ENCODE data around the gene REEP1. TPM values are rescaled to one million over a fixed set of nuclear protein-coding genes. Genes with fewer than 3 reads are reported as not detected.

The REEP1 gene
- total RNA-seq, 2 experiments from 2014 or later: 0.20 to 0.25 TPM

DNA sequence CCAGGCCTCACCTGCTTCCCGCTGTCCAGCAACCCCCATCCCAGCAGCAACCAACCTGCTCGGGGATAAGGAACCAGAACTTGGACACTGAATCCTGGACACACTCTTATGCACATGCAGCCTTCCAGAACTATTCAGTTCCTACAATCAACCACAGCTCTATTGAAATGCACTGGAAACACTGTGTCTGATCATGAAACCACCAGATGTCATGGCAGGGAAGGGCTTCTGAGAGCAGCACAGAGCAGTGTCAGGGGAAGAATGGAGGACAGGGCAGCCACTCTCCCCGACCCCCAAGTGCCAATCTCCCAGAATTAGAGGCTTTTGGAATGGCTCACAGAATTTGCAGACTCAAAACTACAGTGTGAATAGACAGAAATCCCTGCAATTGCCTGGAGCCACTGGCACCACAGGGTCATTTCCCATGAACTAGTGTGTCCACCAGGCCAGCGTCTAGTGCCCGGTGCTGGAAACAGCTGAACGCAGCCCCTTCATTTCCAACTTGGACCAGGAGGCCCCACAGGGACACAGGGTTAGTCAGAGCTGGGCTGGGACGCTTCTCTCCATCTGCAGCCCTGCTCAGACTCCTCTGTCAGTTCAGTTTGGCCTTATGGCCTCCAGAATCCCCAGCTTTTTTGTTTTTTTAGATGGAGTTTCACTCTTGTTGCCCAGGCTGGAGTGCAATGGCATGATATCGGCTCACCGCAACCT is 112.6 kb downstream of the REEP1 start:
- peaks cover 5% of the 10 kb centered on the region for H3K4me1 Mint-ChIP-seq
- DNase-seq: no peak
- no peaks in the 10 kb centered on the region for H3K36me3 Mint-ChIP-seq
- no peaks in the 10 kb centered on the region for H3K27me3 Mint-ChIP-seq
- H3K27ac Mint-ChIP-seq: peak overlapping the region; percentile 79
- H3K4me3 Mint-ChIP-seq: no peak overlapping the region
- no peaks in the 10 kb centered on the region for H3K9me3 Mint-ChIP-seq

DNA sequence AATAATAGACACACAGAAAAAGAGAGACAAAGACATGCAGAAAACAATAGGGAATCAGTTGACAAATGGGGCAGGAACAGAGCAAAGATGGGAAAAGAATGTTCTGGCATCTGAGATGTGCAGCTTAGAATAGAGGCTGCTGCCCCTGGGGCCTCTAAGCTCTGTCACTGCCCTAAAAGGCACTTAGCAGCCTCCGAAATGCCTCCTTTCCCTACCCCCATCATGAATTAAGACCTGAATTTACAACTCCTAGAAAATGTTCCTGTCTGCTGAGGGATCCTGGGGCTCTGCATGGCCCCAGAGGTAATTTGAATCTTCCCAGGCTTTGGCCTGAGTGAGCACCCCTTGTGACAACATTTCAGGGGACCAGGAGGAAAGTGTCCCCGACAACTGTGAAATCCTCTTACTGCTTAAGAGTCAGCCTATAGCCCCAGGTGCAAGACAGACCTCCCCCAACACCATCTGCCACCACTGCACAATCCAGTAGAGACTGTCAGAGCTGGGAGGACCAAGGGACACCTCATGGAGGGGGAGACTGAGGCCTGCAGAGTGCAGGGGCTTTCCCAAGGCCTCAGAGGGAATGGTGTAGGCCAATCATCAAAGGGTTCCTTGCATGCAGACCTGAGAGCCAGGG is 113.4 kb downstream of the REEP1 start:
- Mint-ChIP-seq H3K4me1 (peaks cover 5% of the 10 kb centered on the region), H3K36me3 (no peaks in the 10 kb centered on the region), H3K27ac (no peak overlapping the region), H3K9me3 (no peaks in the 10 kb centered on the region), H3K4me3 (no peak overlapping the region), H3K27me3 (no peaks in the 10 kb centered on the region)
- DNase-seq: no peak

DNA sequence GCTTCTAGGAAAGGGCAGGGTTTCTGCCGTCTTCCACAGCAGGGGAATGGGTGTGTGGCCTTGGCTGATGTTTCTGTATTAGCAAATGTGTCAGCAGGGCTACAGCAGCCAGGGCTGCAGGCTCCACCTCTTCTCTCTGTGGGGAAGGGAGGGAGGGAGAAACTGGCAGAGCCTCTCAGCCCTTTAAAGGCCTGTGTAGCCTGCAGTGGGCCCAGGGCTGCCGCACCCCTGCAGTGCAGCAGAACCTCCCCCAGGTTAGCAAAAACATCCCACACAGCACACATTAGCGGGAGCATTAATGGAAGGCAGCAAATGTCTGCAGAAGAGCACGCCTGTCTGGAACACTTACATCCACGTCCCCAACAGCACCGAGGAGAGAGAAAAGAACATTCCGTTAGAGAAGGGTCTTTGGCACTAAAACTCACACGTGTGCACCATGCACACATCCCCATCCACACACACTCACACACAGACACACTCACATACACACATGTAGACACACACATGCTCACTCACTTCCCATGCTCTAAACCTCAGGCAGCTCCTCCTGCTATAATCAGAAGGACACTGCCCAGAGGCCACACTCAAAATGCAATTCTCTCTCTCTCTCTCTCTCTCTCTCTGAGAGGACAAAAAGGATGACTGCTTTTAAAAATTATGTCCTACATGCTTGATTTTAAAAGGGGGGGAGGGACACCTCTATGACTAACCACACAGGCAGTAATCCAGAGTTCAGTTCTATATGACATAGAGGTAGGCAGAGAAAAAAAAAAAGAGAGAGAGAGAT is 114.1 kb downstream of the REEP1 start:
- no peaks in the 10 kb centered on the region for H3K36me3 Mint-ChIP-seq
- no peak overlapping the region for H3K4me3 Mint-ChIP-seq
- DNase-seq: no peak
- no peaks in the 10 kb centered on the region for H3K9me3 Mint-ChIP-seq
- no peak overlapping the region for H3K27ac Mint-ChIP-seq
- H3K27me3 Mint-ChIP-seq: no peaks in the 10 kb centered on the region
- peaks cover 5% of the 10 kb centered on the region for H3K4me1 Mint-ChIP-seq

DNA sequence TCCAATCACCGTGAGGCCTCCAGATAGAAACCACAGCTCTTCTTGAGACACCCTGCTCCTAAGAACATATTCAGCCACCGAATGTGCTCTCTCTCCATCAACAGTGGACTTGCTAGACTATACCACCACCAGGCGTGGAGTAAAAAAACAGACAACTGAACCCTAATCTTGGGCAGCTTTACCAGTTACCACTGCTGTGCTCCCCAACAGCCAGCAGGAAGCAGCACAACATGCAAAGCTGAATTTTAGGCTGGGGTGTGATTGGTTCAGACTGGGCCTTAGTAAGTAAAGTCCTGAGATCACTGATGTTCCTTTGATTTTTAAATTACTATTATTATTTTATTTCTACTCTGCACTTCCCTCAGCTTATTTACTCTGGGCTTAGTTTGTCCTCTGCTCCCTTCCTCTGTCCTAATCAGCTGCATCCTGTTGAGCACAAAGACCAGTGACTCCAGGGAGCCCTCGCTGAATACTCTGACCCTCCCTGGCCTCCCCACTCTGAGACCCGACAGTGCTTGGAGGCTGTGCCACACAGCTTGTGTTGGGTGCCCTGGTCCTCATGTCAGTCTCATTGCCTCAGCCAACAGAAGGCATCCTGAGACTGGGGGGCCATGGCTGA is 116.3 kb downstream of the REEP1 start:
- Mint-ChIP-seq H3K27me3 (no peaks in the 10 kb centered on the region), H3K36me3 (no peaks in the 10 kb centered on the region), H3K27ac (no peak overlapping the region), H3K4me1 (peaks cover 19% of the 10 kb centered on the region), H3K4me3 (no peak overlapping the region), H3K9me3 (no peaks in the 10 kb centered on the region)
- DNase-seq: peak; percentile 44

DNA sequence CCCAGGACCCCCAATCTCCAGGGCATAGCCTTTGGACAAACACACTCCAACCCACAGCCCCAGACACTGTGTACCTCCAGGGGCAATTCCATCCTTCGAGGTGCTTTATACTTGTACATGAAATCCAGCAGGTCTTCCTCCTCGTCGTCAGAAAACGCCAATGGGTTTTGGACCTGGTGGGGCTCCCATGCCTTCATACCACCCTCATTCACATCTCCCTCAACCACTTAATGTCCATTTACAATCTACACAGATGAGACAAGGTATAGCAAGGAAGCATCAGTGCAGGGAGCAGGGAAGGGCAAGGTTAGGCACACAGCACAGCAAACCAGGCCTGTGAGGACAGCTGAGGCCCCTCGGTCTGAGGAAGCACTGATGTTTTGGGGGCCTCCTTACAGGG is 117.5 kb downstream of the REEP1 start:
- Mint-ChIP-seq H3K4me3 (no peak overlapping the region), H3K4me1 (peaks cover 18% of the 10 kb centered on the region), H3K27ac (no peak overlapping the region), H3K9me3 (no peaks in the 10 kb centered on the region), H3K27me3 (no peaks in the 10 kb centered on the region), H3K36me3 (no peaks in the 10 kb centered on the region)
- no peak for DNase-seq

DNA sequence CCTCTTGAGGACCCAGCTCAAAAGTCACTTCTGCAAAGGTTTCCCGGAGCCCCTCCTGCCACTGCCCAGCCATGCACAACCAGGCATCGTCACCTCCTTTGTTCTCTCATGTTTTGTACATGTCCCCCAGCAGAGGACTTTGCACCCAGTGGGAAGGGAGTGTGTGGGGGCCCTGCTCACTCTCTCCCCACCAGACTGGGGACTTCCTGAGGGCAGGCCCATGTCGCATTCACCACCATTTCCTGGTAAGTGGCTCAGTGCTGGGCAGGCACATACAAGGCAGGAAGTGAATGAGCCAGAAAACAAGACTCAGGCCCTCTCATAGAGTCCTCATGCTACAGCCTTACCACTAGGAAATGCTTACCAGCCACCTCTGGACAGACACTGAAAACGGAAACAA is 119.3 kb downstream of the REEP1 start:
- H3K27ac Mint-ChIP-seq: no peak overlapping the region
- peaks cover 19% of the 10 kb centered on the region for H3K4me1 Mint-ChIP-seq
- H3K36me3 Mint-ChIP-seq: no peaks in the 10 kb centered on the region
- no peaks in the 10 kb centered on the region for H3K27me3 Mint-ChIP-seq
- DNase-seq: no peak
- H3K9me3 Mint-ChIP-seq: no peaks in the 10 kb centered on the region
- no peak overlapping the region for H3K4me3 Mint-ChIP-seq

DNA sequence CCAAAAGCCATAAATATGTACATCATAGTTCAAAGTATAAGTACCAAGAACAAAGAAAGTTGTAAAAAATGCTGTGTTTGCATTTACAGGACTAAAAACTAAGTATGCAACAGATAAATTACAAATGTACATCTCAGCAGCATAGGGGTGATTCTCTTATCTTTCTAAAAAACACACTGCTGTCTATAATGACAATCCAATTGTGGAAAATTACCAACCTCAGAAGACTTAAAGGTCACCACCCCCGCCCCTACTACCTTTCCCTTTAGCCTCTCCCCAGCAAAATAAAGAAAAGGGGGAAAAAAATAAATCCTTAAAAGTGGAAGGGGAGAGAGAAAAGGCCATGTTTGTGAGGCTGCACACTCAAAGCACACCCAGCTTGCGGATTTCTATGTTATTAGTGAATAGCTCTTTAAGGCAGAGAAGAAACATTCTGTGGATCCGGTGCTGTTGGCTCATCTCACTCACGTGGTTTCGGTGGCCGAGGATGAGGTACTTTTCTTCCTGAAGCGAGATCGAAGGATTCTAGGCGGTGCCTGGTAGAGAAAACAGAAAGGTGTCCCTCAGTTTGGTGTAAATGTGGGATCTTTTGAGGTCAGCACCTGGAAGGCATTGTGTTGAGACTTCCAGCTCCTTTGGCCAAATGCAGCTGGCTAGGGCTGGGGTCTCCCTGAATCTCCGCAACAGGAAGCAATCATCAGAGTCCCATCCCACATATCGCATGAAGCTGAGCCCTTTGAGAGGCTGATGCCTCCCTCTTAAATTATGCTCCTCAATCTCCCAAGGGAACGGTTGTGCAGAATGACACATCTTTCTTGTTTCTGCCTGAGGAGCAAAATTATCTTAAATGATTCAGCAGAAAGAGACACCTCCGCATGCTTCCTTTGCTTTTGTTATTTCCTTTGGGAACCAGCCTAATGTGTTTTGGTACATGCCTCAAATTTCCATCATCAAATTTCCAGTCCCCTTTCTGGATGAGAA is 120.6 kb downstream of the REEP1 start:
- Mint-ChIP-seq H3K4me3 (no peak overlapping the region), H3K27ac (peak overlapping the region; percentile 21), H3K27me3 (no peaks in the 10 kb centered on the region), H3K9me3 (no peaks in the 10 kb centered on the region), H3K4me1 (peaks cover 19% of the 10 kb centered on the region), H3K36me3 (peaks cover 6% of the 10 kb centered on the region)
- DNase-seq: no peak

DNA sequence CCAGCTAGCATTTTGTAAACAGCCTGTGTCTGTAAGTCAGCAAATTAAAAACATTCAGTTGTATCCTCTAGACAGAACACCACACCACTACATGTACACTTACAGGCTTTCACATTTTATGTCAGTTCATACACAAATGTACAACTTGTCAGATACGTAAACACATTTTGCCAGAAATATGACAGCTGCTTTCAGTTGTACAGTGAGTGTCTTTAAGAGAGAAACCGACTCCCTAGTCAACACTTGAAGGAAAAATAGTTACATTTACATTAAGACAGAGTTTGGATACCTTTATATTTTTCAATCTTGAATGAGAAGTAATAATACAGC is 123.0 kb downstream of the REEP1 start:
- H3K4me3 Mint-ChIP-seq: no peak overlapping the region
- H3K4me1 Mint-ChIP-seq: peaks cover 18% of the 10 kb centered on the region
- no peaks in the 10 kb centered on the region for H3K27me3 Mint-ChIP-seq
- no peak overlapping the region for H3K27ac Mint-ChIP-seq
- H3K36me3 Mint-ChIP-seq: peaks cover 9% of the 10 kb centered on the region
- no peak for DNase-seq
- H3K9me3 Mint-ChIP-seq: no peaks in the 10 kb centered on the region

DNA sequence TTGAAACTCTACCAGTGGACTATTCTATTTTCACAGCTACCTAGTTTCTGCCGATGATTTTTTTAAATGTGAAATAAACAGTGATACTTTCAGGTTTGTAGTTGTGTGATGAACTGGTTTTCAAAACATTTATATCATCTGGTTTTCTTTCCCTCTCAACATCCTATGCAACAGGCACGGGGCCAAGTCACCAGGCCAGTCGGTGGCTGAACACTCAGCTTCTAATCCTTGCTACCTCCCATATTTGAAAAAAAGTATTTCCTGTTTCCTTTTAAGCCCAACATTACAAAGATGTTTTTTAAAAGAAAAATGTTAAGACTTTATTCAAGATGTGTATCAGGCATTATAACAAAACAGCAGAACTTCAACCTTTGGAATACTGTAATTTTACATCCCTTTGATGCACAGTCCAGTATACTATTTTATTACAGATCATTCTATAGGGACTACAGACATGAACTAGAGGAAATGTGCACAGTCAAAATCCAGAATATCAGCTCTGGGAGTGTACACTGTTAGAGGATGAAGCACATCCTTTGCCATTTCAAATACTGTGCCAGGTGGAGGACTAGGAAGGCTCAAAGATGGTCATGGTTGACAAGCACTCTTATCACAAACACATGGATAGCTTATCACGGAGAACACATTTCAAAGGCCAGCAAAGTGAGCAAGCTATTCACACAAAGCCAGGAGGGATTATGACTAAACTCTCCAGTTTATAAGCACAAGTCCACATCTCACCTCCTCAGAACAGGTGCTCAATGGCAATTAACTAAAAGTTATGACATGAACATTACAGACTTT is 123.5 kb downstream of the REEP1 start:
- Mint-ChIP-seq H3K4me3 (no peak overlapping the region), H3K27me3 (no peaks in the 10 kb centered on the region), H3K36me3 (peaks cover 10% of the 10 kb centered on the region), H3K27ac (no peak overlapping the region), H3K4me1 (peaks cover 18% of the 10 kb centered on the region), H3K9me3 (no peaks in the 10 kb centered on the region)
- DNase-seq: no peak

DNA sequence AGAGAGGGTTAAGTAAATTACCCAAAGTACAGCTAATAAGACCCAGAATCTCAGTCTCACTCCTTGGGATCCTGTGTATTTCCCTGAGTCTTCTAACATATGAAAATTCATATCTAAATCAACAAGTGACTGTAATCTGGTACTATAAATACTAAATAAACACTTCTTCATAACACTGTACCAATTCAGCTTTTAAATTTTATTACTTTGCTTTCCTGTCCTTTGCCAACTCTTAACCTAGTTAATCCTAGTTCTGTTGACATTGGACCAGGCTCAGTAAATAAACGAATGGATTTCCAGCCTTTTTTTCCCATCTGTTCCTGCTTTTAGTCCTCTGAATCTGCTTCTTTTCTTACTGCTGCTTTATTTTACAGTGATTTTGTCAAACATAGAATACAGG is 124.4 kb downstream of the REEP1 start:
- Mint-ChIP-seq H3K9me3 (no peaks in the 10 kb centered on the region), H3K4me1 (peaks cover 17% of the 10 kb centered on the region), H3K27ac (no peak overlapping the region), H3K36me3 (peaks cover 14% of the 10 kb centered on the region), H3K4me3 (no peak overlapping the region), H3K27me3 (no peaks in the 10 kb centered on the region)
- no peak for DNase-seq

DNA sequence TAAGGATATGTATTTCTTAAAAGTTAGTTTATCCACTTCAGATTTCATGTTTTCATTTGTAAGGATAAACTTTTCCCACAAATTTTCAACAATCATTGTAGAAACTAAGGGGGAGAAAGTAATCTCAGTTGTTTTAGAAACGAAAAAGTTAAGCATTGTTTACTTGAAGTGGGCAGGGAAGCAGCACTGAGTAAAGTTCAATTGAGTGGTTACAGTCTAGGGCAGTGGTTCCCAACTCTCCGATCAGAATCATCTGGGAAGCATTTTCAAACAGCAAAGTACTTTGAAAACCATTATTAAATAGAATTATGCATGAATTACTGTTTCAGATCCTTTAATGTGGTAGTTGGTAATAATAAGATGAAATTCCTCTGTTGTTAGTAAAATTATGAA is 125.6 kb downstream of the REEP1 start:
- H3K27ac Mint-ChIP-seq: no peak overlapping the region
- H3K36me3 Mint-ChIP-seq: peaks cover 15% of the 10 kb centered on the region
- H3K4me1 Mint-ChIP-seq: peaks cover 10% of the 10 kb centered on the region
- H3K4me3 Mint-ChIP-seq: no peak overlapping the region
- no peak for DNase-seq
- H3K9me3 Mint-ChIP-seq: no peaks in the 10 kb centered on the region
- no peaks in the 10 kb centered on the region for H3K27me3 Mint-ChIP-seq

DNA sequence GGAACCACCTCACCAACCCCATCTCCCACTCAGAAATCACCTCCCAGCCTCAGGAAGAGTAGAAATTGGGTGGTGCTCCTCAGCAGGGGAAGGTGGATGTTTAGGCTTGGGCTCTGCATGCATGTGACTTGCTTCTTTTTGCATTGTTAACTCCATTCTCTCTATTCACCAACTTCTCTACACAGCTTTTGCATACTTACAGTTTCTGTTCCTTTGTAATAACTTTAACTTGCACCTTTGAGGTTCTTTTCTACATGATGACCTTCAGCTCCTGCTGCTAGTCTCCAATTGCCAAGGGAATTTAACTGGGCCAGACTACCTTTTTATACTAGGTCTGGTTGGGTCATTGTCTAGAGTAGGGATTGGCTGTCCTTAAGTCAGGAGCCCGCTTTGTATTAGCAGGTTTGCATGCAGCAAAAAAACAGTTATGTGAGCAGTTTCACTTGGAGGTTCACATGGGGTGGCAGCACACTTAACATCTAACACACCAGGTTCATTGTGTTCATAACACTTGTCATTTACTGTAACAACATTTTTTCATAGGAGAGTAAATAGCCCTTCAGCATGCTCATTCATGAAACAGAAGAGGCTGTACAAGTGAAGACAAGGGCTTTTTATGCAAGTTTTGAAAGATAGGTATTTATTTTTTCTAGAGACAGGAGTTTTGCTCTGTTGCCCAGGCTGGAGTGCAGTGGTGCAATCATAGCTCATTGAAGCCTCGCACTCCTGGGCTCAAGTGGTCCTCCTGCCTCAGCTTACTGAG is 126.2 kb downstream of the REEP1 start:
- no peak overlapping the region for H3K27ac Mint-ChIP-seq
- H3K4me1 Mint-ChIP-seq: peaks cover 4% of the 10 kb centered on the region
- no peaks in the 10 kb centered on the region for H3K9me3 Mint-ChIP-seq
- H3K4me3 Mint-ChIP-seq: no peak overlapping the region
- peaks cover 19% of the 10 kb centered on the region for H3K36me3 Mint-ChIP-seq
- DNase-seq: no peak
- no peaks in the 10 kb centered on the region for H3K27me3 Mint-ChIP-seq

DNA sequence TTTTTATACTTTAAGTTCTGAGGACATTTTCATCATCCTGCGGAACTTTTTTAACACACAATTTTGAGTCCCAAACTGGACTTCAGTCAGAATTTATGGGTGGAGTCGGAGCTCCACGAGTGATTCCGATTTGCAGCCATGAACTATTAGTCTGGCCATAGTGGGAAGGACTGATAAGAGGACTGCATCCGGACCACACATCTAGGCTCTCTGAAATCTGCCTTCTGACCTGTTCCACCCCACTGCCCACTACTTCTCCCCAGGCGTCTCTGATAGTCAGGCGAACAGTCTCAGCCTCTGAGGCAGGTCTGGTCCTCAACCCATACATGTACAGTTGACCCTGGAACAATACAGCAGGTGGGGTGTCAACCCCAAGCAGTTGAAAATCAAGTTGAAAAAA is 133.0 kb downstream of the REEP1 start:
- peaks cover 29% of the 10 kb centered on the region for H3K4me1 Mint-ChIP-seq
- DNase-seq: no peak
- no peak overlapping the region for H3K4me3 Mint-ChIP-seq
- H3K36me3 Mint-ChIP-seq: peaks cover 23% of the 10 kb centered on the region
- no peaks in the 10 kb centered on the region for H3K27me3 Mint-ChIP-seq
- no peak overlapping the region for H3K27ac Mint-ChIP-seq
- H3K9me3 Mint-ChIP-seq: no peaks in the 10 kb centered on the region
